Dendritic cell treated with granulocyte-macrophage colony-stimulating factor and Interleukin-4, amounts not matched to agents 40 ng/mL and 50 ng/mL, for 4 days (primary cell): ENCODE data around the gene PRKG1.

Experiments used
- H3K27ac Mint-ChIP-seq: one replicate; pipeline ENCODE4 v1.8.0; 2022; ENCODE audit warnings: mild to moderate bottlenecking, mixed read lengths
- H3K27me3 Mint-ChIP-seq: one replicate; pipeline ENCODE4 v1.8.0; 2022; ENCODE audit warnings: mild to moderate bottlenecking, mixed read lengths
- H3K36me3 Mint-ChIP-seq: one replicate; pipeline ENCODE4 v1.8.0; 2022; ENCODE audit warnings: low read depth, mixed read lengths
- H3K4me1 Mint-ChIP-seq: one replicate; pipeline ENCODE4 v1.8.0; 2022; ENCODE audit warnings: low read depth, mixed read lengths
- H3K4me3 Mint-ChIP-seq: one replicate; pipeline ENCODE4 v1.8.0; 2022; ENCODE audit warnings: mild to moderate bottlenecking, moderate library complexity, mixed read lengths
- H3K9me3 Mint-ChIP-seq: one replicate; pipeline ENCODE4 v1.8.0; 2022; ENCODE audit warnings: mixed read lengths
- intact Hi-C: fragments of 100-400 bp; cut with micrococcal nuclease; formaldehyde crosslinking; loops from one replicate; pipeline ENCODE4 v1.15.0; 2022

PRKG1 gene

GRCh38 chr10:51786016-51786683, 711.9 kb downstream of the PRKG1 start:
- H3K4me3 Mint-ChIP-seq, result no peak overlapping the region
- no peaks in the 10 kb centered on the region for H3K4me1 Mint-ChIP-seq
- no peak overlapping the region for H3K27ac Mint-ChIP-seq
- no peaks in the 10 kb centered on the region for H3K27me3 Mint-ChIP-seq
- H3K9me3 Mint-ChIP-seq, result peaks cover 10% of the 10 kb centered on the region
- intact Hi-C loops, result no loop called here
- H3K36me3 Mint-ChIP-seq, result no peaks in the 10 kb centered on the region

GRCh38 chr10:51786684-51787035, 712.4 kb downstream of the PRKG1 start:
- Mint-ChIP-seq H3K27ac (no peak overlapping the region), H3K4me1 (no peaks in the 10 kb centered on the region), H3K27me3 (no peaks in the 10 kb centered on the region), H3K4me3 (no peak overlapping the region), H3K36me3 (no peaks in the 10 kb centered on the region), H3K9me3 (peaks cover 14% of the 10 kb centered on the region)
- intact Hi-C loops, result no loop called here

- Mint-ChIP-seq H3K27me3 (no peaks in the 10 kb centered on the region), H3K36me3 (no peaks in the 10 kb centered on the region), H3K27ac (no peak overlapping the region), H3K9me3 (peaks cover 30% of the 10 kb centered on the region), H3K4me3 (no peak overlapping the region), H3K4me1 (no peaks in the 10 kb centered on the region)
- intact Hi-C loops, result no loop called here
These were observed 714.0 kb downstream of the PRKG1 start for GRCh38 chr10:51788273-51788672.

- Mint-ChIP-seq H3K4me3 (no peak overlapping the region), H3K4me1 (no peaks in the 10 kb centered on the region), H3K9me3 (peaks cover 36% of the 10 kb centered on the region), H3K27ac (no peak overlapping the region), H3K27me3 (no peaks in the 10 kb centered on the region), H3K36me3 (no peaks in the 10 kb centered on the region)
- intact Hi-C loops, result no loop called here
These were observed 714.8 kb downstream of the PRKG1 start for GRCh38 chr10:51789118-51789517.

- Mint-ChIP-seq H3K4me1 (no peaks in the 10 kb centered on the region), H3K4me3 (no peak overlapping the region), H3K9me3 (peaks cover 36% of the 10 kb centered on the region), H3K27me3 (no peaks in the 10 kb centered on the region), H3K36me3 (no peaks in the 10 kb centered on the region), H3K27ac (no peak overlapping the region)
- intact Hi-C loops, result no loop called here
These were observed 715.6 kb downstream of the PRKG1 start for GRCh38 chr10:51789903-51790302.

GRCh38 chr10:51792678-51793077, 718.4 kb downstream of the PRKG1 start:
- H3K27me3 Mint-ChIP-seq, result no peaks in the 10 kb centered on the region
- H3K27ac Mint-ChIP-seq, result no peak overlapping the region
- H3K4me3 Mint-ChIP-seq, result no peak overlapping the region
- no peaks in the 10 kb centered on the region for H3K4me1 Mint-ChIP-seq
- intact Hi-C loops, result no loop called here
- peaks cover 36% of the 10 kb centered on the region for H3K9me3 Mint-ChIP-seq
- no peaks in the 10 kb centered on the region for H3K36me3 Mint-ChIP-seq

GRCh38 chr10:51800121-51800520, 725.8 kb downstream of the PRKG1 start:
- Mint-ChIP-seq H3K9me3 (no peaks in the 10 kb centered on the region), H3K4me3 (no peak overlapping the region), H3K27me3 (no peaks in the 10 kb centered on the region), H3K4me1 (no peaks in the 10 kb centered on the region), H3K27ac (no peak overlapping the region), H3K36me3 (no peaks in the 10 kb centered on the region)
- intact Hi-C loops, result no loop called here

- Mint-ChIP-seq H3K27me3 (no peaks in the 10 kb centered on the region), H3K4me3 (no peak overlapping the region), H3K36me3 (no peaks in the 10 kb centered on the region), H3K4me1 (no peaks in the 10 kb centered on the region), H3K27ac (no peak overlapping the region), H3K9me3 (no peaks in the 10 kb centered on the region)
- intact Hi-C loops, result no loop called here
These were observed 726.6 kb downstream of the PRKG1 start for GRCh38 chr10:51800725-51801424.

- no peak overlapping the region for H3K4me3 Mint-ChIP-seq
These were observed 727.7 kb downstream of the PRKG1 start for GRCh38 chr10:51802030-51802429.

GRCh38 chr10:51804866-51805265, 730.6 kb downstream of the PRKG1 start:
- intact Hi-C loops, result no loop called here
- H3K4me1 Mint-ChIP-seq, result no peaks in the 10 kb centered on the region
- H3K36me3 Mint-ChIP-seq, result no peaks in the 10 kb centered on the region
- no peaks in the 10 kb centered on the region for H3K27me3 Mint-ChIP-seq
- no peak overlapping the region for H3K27ac Mint-ChIP-seq
- no peak overlapping the region for H3K4me3 Mint-ChIP-seq
- no peaks in the 10 kb centered on the region for H3K9me3 Mint-ChIP-seq

More at GRCh38 chr10:51802030-51802429, 727.7 kb downstream of the PRKG1 start:
- intact Hi-C loops, result no loop called here
- no peaks in the 10 kb centered on the region for H3K4me1 Mint-ChIP-seq
- no peaks in the 10 kb centered on the region for H3K9me3 Mint-ChIP-seq
- no peaks in the 10 kb centered on the region for H3K36me3 Mint-ChIP-seq
- H3K27me3 Mint-ChIP-seq, result no peaks in the 10 kb centered on the region
- H3K27ac Mint-ChIP-seq, result no peak overlapping the region

- intact Hi-C loops, result no loop called here
- Mint-ChIP-seq H3K27ac (no peak overlapping the region), H3K9me3 (no peaks in the 10 kb centered on the region), H3K4me3 (no peak overlapping the region), H3K4me1 (no peaks in the 10 kb centered on the region), H3K27me3 (no peaks in the 10 kb centered on the region), H3K36me3 (no peaks in the 10 kb centered on the region)
These were observed 732.0 kb downstream of the PRKG1 start for GRCh38 chr10:51806079-51806835.

GRCh38 chr10:51808187-51808586, 733.9 kb downstream of the PRKG1 start:
- Mint-ChIP-seq H3K27ac (no peak overlapping the region), H3K4me1 (no peaks in the 10 kb centered on the region), H3K27me3 (no peaks in the 10 kb centered on the region), H3K36me3 (no peaks in the 10 kb centered on the region), H3K4me3 (no peak overlapping the region), H3K9me3 (no peaks in the 10 kb centered on the region)
- intact Hi-C loops, result no loop called here

GRCh38 chr10:51815723-51816122, 741.4 kb downstream of the PRKG1 start:
- intact Hi-C loops, result no loop called here
- Mint-ChIP-seq H3K9me3 (no peaks in the 10 kb centered on the region), H3K27ac (no peak overlapping the region), H3K36me3 (no peaks in the 10 kb centered on the region), H3K4me1 (no peaks in the 10 kb centered on the region), H3K27me3 (no peaks in the 10 kb centered on the region), H3K4me3 (no peak overlapping the region)

GRCh38 chr10:51821045-51821444, 746.8 kb downstream of the PRKG1 start:
- intact Hi-C loops, result no loop called here
- Mint-ChIP-seq H3K9me3 (no peaks in the 10 kb centered on the region), H3K4me3 (no peak overlapping the region), H3K27ac (no peak overlapping the region), H3K27me3 (no peaks in the 10 kb centered on the region), H3K36me3 (no peaks in the 10 kb centered on the region), H3K4me1 (no peaks in the 10 kb centered on the region)
